HCT116 (cell line): ENCODE measurements around the gene ZNF74.
"Not testable (repeated sequence)": the region's sequence is repeated elsewhere in the genome, so short reads cannot be mapped to it uniquely, and the experiment has no call there.

Source experiments
- EZH2 ChIP-seq: fragments of 200-600 bp; sonication (generic); IDR thresholded peaks from 2 replicates; pipeline ENCODE4 v1.6.1; 2017; ENCODE audit warnings: antibody characterized with exemption, mixed run types
- EZH2phosphoT487 ChIP-seq: fragments of 200-600 bp; IDR thresholded peaks from 2 replicates; pipeline ENCODE4 v1.6.1; 2018; ENCODE audit warnings: antibody characterized with exemption, borderline replicate concordance
- POLR2A ChIP-seq: IDR thresholded peaks from 2 replicates; pipeline ENCODE4 v1.7.0; 2011; ENCODE audit warnings: borderline replicate concordance; ENCODE audit not compliant: insufficient read depth, insufficient read length; ENCODE audit errors: extremely low read depth
- RAD21 ChIP-seq: IDR thresholded peaks from 2 replicates; pipeline ENCODE4 v1.6.1; 2012; ENCODE audit warnings: low read depth, mild to moderate bottlenecking
- SIN3A ChIP-seq: IDR thresholded peaks from 2 replicates; pipeline ENCODE4 v1.6.1; 2012; ENCODE audit warnings: low read depth
- SP1 ChIP-seq: IDR thresholded peaks from 2 replicates; pipeline ENCODE4 v1.6.1; 2012; ENCODE audit warnings: low read depth
- YY1 ChIP-seq: IDR thresholded peaks from 2 replicates; pipeline ENCODE4 v1.6.1; 2011; ENCODE audit warnings: low read length, low read depth, moderate library complexity, mild to moderate bottlenecking; ENCODE audit not compliant: insufficient replicate concordance; ENCODE audit errors: extremely low read depth
- TF ChIP-seq, protein P1 (sequence below), 3 experiments: fragments of 200-600 bp in 1 of 3; sonication (generic) in 1 of 3; IDR thresholded peaks in 2 of 3; conservative IDR thresholded peaks in 1 of 3; 2 replicates each; pipeline ENCODE4 v1.5.1; 2012 to 2017; ENCODE audit warnings: low read depth in 2 of 3, low read length in 2 of 3, antibody characterized with exemption in 1 of 3, borderline replicate concordance in 1 of 3, control low read depth in 1 of 3, mild to moderate bottlenecking in 1 of 3, mixed read lengths in 1 of 3, mixed run types in 1 of 3, moderate library complexity in 1 of 3; ENCODE audit not compliant: insufficient read depth in 1 of 3

DNA sequence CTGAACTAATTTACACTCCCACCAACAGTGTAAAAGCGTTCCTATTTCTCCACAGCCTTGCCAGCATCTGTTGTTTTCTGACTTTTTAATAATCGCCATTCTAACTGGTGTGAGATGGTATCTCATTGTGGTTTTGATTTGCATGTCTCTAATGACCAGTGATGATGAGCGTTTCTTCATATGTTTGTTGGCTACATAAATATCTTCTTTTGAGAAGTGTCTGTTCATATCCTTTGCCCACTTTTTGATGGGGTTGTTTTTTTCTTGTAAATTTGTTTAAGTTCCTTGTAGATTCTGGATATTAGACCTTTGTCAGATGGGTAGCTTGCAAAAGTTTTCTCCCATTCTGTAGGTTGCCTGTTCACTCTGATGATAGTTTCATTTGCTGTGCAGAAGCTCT is 21.7 kb downstream of the ZNF74 start:
- TF ChIP-seq RAD21, EZH2phosphoT487, YY1, EZH2, SP1, SIN3A, POLR2A: not testable (repeated sequence)
- TF ChIP-seq, protein P1, sequence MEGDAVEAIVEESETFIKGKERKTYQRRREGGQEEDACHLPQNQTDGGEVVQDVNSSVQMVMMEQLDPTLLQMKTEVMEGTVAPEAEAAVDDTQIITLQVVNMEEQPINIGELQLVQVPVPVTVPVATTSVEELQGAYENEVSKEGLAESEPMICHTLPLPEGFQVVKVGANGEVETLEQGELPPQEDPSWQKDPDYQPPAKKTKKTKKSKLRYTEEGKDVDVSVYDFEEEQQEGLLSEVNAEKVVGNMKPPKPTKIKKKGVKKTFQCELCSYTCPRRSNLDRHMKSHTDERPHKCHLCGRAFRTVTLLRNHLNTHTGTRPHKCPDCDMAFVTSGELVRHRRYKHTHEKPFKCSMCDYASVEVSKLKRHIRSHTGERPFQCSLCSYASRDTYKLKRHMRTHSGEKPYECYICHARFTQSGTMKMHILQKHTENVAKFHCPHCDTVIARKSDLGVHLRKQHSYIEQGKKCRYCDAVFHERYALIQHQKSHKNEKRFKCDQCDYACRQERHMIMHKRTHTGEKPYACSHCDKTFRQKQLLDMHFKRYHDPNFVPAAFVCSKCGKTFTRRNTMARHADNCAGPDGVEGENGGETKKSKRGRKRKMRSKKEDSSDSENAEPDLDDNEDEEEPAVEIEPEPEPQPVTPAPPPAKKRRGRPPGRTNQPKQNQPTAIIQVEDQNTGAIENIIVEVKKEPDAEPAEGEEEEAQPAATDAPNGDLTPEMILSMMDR (IDR thresholded peaks at IDR 0.05 in 2 of 3, conservative IDR thresholded peaks at IDR 0.05 in 1 of 3; ENCODE audit: borderline replicate concordance in 1 of 3, insufficient read depth in 1 of 3, low read depth in 2 of 3, low read length in 2 of 3) = not testable (repeated sequence)
